Gastroesophageal sphincter (tissue), 4 donors: Measurements from ENCODE around the gene RNF157. TPM values are rescaled to one million over a fixed set of nuclear protein-coding genes. Genes with fewer than 3 reads are reported as not detected.

Source experiments
- ATAC-seq: fragments of 150-250 bp; one replicate; pipeline ENCODE4 v1.9.1; 2016; ENCODE audit warnings: mild to moderate bottlenecking, moderate library complexity
- H3K27ac ChIP-seq, 4 donors: fragments of 200-600 bp; sonication (generic) in 3 of 4; 1 replicate in 3 of 4; 2 replicates in 1 of 4; pipeline ENCODE4 v1.5.1; 2016 to 2019
- H3K27me3 ChIP-seq: fragments of 200-600 bp; sonication (generic); one replicate; pipeline ENCODE4 v1.5.1; 2019
- H3K36me3 ChIP-seq, 2 donors: fragments of 200-600 bp; sonication (generic); one replicate each; pipeline ENCODE4 v1.5.1; 2019; ENCODE audit warnings: control low read depth in 1 of 2
- H3K4me1 ChIP-seq, 3 donors: fragments of 200-600 bp; sonication (generic); 1 replicate in 2 of 3; 2 replicates in 1 of 3; pipeline ENCODE4 v1.5.1; 2016 to 2019; ENCODE audit warnings: control low read depth in 2 of 3
- H3K4me3 ChIP-seq, 2 donors: fragments of 200-600 bp; sonication (generic); one replicate each; pipeline ENCODE4 v1.5.1; 2019; ENCODE audit warnings: mild to moderate bottlenecking in 1 of 2, moderate library complexity in 1 of 2
- H3K9me3 ChIP-seq, 3 donors: fragments of 200-600 bp; sonication (generic); one replicate each; pipeline ENCODE4 v1.5.1; 2017 to 2019; ENCODE audit warnings: control low read depth in 2 of 3
- CTCF ChIP-seq, 4 experiments: fragments of 200-600 bp in 2 of 4; fragments of 450-650 bp in 2 of 4; sonication (generic) in 1 of 4; IDR thresholded peaks; one replicate each; pipeline ENCODE4 v1.5.1; 2017 to 2019; ENCODE audit warnings: antibody characterized with exemption in 4 of 4, mild to moderate bottlenecking in 2 of 4, moderate library complexity in 2 of 4
- EP300 ChIP-seq: sonication (generic); formaldehyde crosslinking; IDR thresholded peaks from one replicate; pipeline ENCODE4 v1.6.1; 2017; ENCODE audit warnings: antibody characterized with exemption, mild to moderate bottlenecking
- POLR2A ChIP-seq, 2 donors: fragments of 450-650 bp; IDR thresholded peaks; one replicate each; pipeline ENCODE4 v1.6.1; 2017; ENCODE audit warnings: antibody characterized with exemption in 2 of 2, mild to moderate bottlenecking in 2 of 2, moderate library complexity in 1 of 2
- POLR2AphosphoS5 ChIP-seq: sonication (generic); formaldehyde crosslinking; IDR thresholded peaks from one replicate; pipeline ENCODE4 v1.6.1; 2017; ENCODE audit warnings: antibody characterized with exemption
- WGBS, 2 donors: methylation state at CpG; one replicate each; pipeline ENCODE4 v1.1.5; 2018; ENCODE audit warnings: low coverage in 1 of 2; 5-methylcytosine and 5-hydroxymethylcytosine counted together
- total RNA-seq, 4 donors: library from RNA; depleted of rRNA; stranded (reverse); fragments of >200 nt; gene quantifications; one replicate each; pipeline ENCODE4 v1.1.0, GENCODE V29; 2016

RNF157 gene
- total RNA-seq, 4 donors from 2014 or later, result 2.5 to 8.1 (median 3.3) TPM

GRCh38 chr17:76184290-76184689 lies 56.0 kb downstream of the RNF157 start:
- Histone ChIP-seq H3K27ac (no peak overlapping the region), H3K9me3 (no peaks in the 10 kb centered on the region), H3K36me3 (no peaks in the 10 kb centered on the region), H3K4me1 (peaks cover 0 to 10% (median 0%) of the 10 kb centered on the region in 3 donors), H3K27me3 (peaks cover 6% of the 10 kb centered on the region), H3K4me3 (no peak overlapping the region)
- no peak for ATAC-seq
- 31 to 52% methylated on average over 2 of the region's 2 CpGs for WGBS, 2 donors
- no peak for TF ChIP-seq CTCF (IDR thresholded peaks at IDR 0.05)

GRCh38 chr17:76182016-76182764 lies 58.1 kb downstream of the RNF157 start:
- peak; percentile 85 for ATAC-seq
- Histone ChIP-seq H3K4me3 (no peak overlapping the region), H3K36me3 (no peaks in the 10 kb centered on the region), H3K9me3 (no peaks in the 10 kb centered on the region), H3K27ac (no peak overlapping the region), H3K27me3 (peaks cover 6% of the 10 kb centered on the region), H3K4me1 (peaks cover 0 to 10% (median 0%) of the 10 kb centered on the region in 3 donors)
- TF ChIP-seq POLR2A (IDR thresholded peaks at IDR 0.05) (no peak), CTCF (IDR thresholded peaks at IDR 0.05) (peak; percentile 74 to 90 (median 82)), EP300 (no peak), POLR2AphosphoS5 (peak; percentile 51)
- 14 to 22% methylated on average over 5 to 9 of the region's 11 CpGs for WGBS, 2 donors

DNA sequence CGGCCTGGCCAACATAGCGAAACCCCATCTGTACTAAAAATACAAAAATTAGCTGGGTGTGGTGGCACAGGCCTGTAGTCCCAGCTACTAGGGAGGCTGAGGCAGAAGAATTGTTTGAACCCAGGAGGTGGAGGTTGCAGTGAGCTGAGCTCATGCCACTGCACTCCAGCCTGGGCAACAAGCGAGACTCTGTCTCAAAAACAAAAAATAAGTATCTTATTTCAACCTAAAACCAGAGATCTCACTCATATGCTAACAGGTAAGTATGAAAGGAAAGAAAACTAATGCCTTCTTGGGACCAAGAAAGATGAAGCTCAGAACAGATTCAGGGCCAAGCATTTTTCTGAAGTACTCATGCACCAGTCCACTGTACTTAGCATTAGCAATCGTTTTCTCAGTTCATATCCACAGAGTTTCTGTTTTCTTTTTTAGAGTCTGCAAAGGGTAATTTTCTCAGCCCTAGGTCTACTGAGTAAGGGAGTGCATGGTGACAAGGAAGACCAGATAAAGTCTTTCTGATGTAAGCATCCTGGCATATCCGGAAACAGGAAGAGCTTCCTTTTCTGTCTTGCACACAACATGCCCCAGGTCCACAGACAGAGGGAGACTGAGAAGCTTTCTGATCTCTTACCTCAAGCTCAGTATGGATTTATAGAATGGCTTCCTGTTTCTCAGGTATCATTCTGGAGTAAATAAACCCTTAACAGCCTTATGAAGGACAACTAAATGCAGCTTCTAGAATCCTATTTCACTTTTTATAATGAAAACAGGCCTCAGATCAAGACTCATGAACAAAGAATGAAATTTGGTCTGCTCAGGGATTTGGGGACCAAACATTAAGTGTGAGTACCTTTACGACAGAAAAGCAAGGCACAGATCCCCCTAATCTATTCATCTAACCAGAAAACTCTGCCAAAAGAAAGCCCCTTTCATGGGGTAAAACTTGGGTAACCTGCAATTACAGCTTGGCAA lies 60.5 kb downstream of the RNF157 start:
- Histone ChIP-seq H3K27me3 (no peaks in the 10 kb centered on the region), H3K4me1 (peaks cover 0 to 10% (median 0%) of the 10 kb centered on the region in 3 donors), H3K27ac (no peak overlapping the region), H3K36me3 (no peaks in the 10 kb centered on the region), H3K4me3 (no peak overlapping the region), H3K9me3 (no peaks in the 10 kb centered on the region)
- TF ChIP-seq POLR2AphosphoS5 (no peak), CTCF (IDR thresholded peaks at IDR 0.05) (no peak), POLR2A (IDR thresholded peaks at IDR 0.05) (no peak), EP300 (no peak)
- 77 to 79% methylated on average over 6 of the region's 6 CpGs for WGBS, 2 donors
- ATAC-seq, result no peak

GRCh38 chr17:76178124-76178523 lies 62.2 kb downstream of the RNF157 start:
- Histone ChIP-seq H3K4me3 (no peak overlapping the region), H3K4me1 (peaks cover 0 to 10% (median 0%) of the 10 kb centered on the region in 3 donors), H3K36me3 (no peaks in the 10 kb centered on the region), H3K9me3 (no peaks in the 10 kb centered on the region), H3K27ac (no peak overlapping the region), H3K27me3 (no peaks in the 10 kb centered on the region)
- 89% methylated on average over 7 of the region's 10 CpGs; no CpG with 5 or more reads in 1 of the 2 donors for WGBS, 2 donors
- no peak for TF ChIP-seq POLR2A (IDR thresholded peaks at IDR 0.05)
- no peak for TF ChIP-seq POLR2AphosphoS5
- TF ChIP-seq EP300, result no peak
- TF ChIP-seq CTCF (IDR thresholded peaks at IDR 0.05), result no peak
- no peak for ATAC-seq
